ENCODE results near the gene KCNAB1. TPM values are rescaled to one million over a fixed set of nuclear protein-coding genes. Genes with fewer than 3 reads are reported as not detected.

Gene KCNAB1
- total and polyA plus RNA-seq, 8 donors, result 0.76 to 4.9 (median 3.2) TPM

- no peak for DNase-seq
- ATAC-seq, result no peak
- Histone ChIP-seq H3K4me3 (no peak overlapping the region), H3K9me3 (no peaks in the 10 kb centered on the region), H3K27ac (no peak overlapping the region), H3K27me3 (no peaks in the 10 kb centered on the region), H3K36me3 (no peaks in the 10 kb centered on the region), H3K4me1 (no peaks in the 10 kb centered on the region)
- intact Hi-C loops (cut with DNase I), result no loop called here
- WGBS, 2 donors, result 42 to 55% methylated on average over 5 of the region's 5 CpGs
- no peak for FAIRE-seq
- no peak for TF ChIP-seq CTCF (IDR thresholded peaks at IDR 0.05)
Observed at GRCh38 chr3:156433138-156433537, 312.8 kb downstream of the KCNAB1 start.

- ATAC-seq, result no peak
Observed at GRCh38 chr3:156433910-156434309, 313.5 kb downstream of the KCNAB1 start.

GRCh38 chr3:156434921-156435320, 314.5 kb downstream of the KCNAB1 start:
- 32 to 44% methylated on average over 3 of the region's 3 CpGs for WGBS, 2 donors
- H3K4me3 ChIP-seq, result no peak overlapping the region
- TF ChIP-seq CTCF (IDR thresholded peaks at IDR 0.05), result no peak
- FAIRE-seq (no peak), DNase-seq (no peak), ATAC-seq (no peak)
- no peaks in the 10 kb centered on the region for H3K27me3 ChIP-seq
- H3K27ac ChIP-seq, result no peak overlapping the region
- no peaks in the 10 kb centered on the region for H3K36me3 ChIP-seq
- H3K4me1 ChIP-seq, result no peaks in the 10 kb centered on the region
- H3K9me3 ChIP-seq, result no peaks in the 10 kb centered on the region
- intact Hi-C loops (cut with DNase I), result no loop called here

More at GRCh38 chr3:156433910-156434309, 313.5 kb downstream of the KCNAB1 start:
- Histone ChIP-seq H3K4me1 (no peaks in the 10 kb centered on the region), H3K27ac (no peak overlapping the region), H3K4me3 (no peak overlapping the region), H3K36me3 (no peaks in the 10 kb centered on the region), H3K9me3 (no peaks in the 10 kb centered on the region), H3K27me3 (no peaks in the 10 kb centered on the region)
- intact Hi-C loops (cut with DNase I), result no loop called here
- no peak for DNase-seq
- no peak for TF ChIP-seq CTCF (IDR thresholded peaks at IDR 0.05)
- FAIRE-seq, result no peak

GRCh38 chr3:156443079-156443478, 322.7 kb downstream of the KCNAB1 start:
- FAIRE-seq (no peak), DNase-seq (no peak), ATAC-seq (no peak)
- H3K4me3 ChIP-seq, result no peak overlapping the region
- H3K36me3 ChIP-seq, result no peaks in the 10 kb centered on the region
- TF ChIP-seq CTCF (IDR thresholded peaks at IDR 0.05), result no peak
- H3K27me3 ChIP-seq, result no peaks in the 10 kb centered on the region
- H3K4me1 ChIP-seq, result no peaks in the 10 kb centered on the region
- no peaks in the 10 kb centered on the region for H3K9me3 ChIP-seq
- intact Hi-C loops (cut with DNase I), result no loop called here
- 73 to 77% methylated on average over 5 of the region's 5 CpGs for WGBS, 2 donors
- no peak overlapping the region for H3K27ac ChIP-seq

- no peak for TF ChIP-seq CTCF (IDR thresholded peaks at IDR 0.05)
- no peak for ATAC-seq
Observed at GRCh38 chr3:156445117-156446090, 325.0 kb downstream of the KCNAB1 start.

More at GRCh38 chr3:156445117-156446090, 325.0 kb downstream of the KCNAB1 start:
- FAIRE-seq, result no peak
- no peak overlapping the region for H3K4me3 ChIP-seq
- no peak for DNase-seq
- intact Hi-C loops (cut with DNase I), result no loop called here
- no peaks in the 10 kb centered on the region for H3K9me3 ChIP-seq
- no peaks in the 10 kb centered on the region for H3K27me3 ChIP-seq
- 85 to 89% methylated on average over 10 of the region's 10 CpGs for WGBS, 2 donors
- no peak overlapping the region for H3K27ac ChIP-seq
- no peaks in the 10 kb centered on the region for H3K36me3 ChIP-seq
- no peaks in the 10 kb centered on the region for H3K4me1 ChIP-seq

Measured in pancreas (tissue), 10 donors.